GM19023 (cell line): ENCODE results near the gene TBC1D17.
A peak's percentile ranks its signal among the peaks of the same experiment; 100 is the strongest.

Source experiments
- ATAC-seq: cut with Tn5 transposase; IDR thresholded peaks from one replicate; pipeline ENCODE4 v1.9.1; 2021; ENCODE audit warnings: mild to moderate bottlenecking, moderate library complexity; ENCODE audit not compliant: unreplicated experiment

The TBC1D17 gene

DNA sequence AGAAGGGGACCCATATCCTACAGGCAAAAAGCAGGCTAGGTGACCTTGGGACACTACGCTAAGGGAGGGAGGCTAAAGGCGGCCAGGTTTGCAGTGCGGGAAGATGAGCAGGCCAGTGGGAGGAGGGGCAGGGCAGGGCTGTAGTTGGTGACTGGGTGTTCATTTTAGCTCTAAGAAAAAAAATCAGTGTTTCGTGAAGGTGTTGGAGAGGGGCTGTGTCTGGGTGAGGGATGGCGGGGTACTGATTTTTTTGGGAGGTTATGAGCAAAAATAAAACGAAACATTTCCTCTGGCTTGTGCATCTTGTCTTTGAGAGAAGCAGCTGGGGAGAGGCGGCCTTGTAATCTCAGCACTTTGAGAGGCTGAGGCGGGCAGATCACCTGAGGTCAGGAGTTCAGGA, 56.1 kb downstream of the TBC1D17 start:
- ATAC-seq, result no peak

DNA sequence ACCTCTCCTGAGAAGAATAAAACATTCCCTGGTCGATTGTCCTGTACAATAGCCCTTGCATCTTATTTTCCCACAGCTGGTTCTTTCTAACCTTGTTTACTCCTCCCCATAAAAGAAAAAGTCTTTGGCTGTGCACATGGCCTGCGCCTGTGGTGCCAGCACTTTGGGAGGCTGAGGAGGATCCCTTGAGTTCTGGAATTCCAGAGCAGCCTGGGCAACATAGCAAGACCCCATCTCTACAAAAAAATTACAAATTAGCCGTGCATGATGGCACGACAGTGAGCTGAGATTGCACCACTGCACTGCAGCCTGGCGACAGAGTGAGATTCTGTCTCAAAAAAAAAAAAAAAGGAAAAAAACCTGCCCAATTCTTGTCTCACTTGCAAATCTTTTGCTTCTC, 59.0 kb downstream of the TBC1D17 start:
- no peak for ATAC-seq

DNA sequence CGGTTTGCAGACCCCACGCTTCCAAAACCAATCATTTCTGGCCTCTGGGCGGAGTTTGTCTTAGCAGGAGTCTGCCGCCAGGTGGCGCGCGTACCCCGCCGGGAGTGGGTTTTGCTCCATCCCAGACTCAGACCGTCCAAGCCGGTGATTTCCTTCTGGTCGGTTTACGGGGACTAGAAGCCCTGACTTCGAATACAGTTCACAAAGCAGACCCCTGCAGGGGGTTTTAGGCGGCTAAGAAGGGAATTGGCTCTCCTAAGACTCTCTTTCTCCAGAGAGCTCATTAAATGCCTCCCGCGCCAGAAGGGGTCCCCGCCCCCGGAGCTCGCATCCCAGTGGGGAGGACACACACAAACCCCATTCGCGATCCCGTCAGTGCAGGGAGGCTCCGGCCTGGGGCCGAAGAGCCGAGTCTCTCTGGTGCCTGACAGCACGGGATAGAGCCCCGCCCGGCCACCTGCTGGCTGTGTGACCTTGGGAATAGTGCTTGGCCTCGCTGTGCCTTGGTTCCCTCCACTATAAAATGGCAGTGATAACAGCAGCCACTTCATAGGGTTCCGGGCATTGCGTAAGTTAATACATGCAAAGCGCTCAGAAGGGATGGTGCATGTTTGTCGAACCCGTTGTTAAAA, 60.4 kb downstream of the TBC1D17 start:
- peak; percentile 50 for ATAC-seq
